Breast epithelium (tissue), 3 donors: ENCODE data around the gene CAMK2D.

ENCODE experiments used
- POLR2A ChIP-seq: fragments of 450-650 bp; IDR thresholded peaks from one replicate; pipeline ENCODE4 v1.6.1; 2016; ENCODE audit warnings: antibody characterized with exemption, mild to moderate bottlenecking, moderate library complexity
- POLR2AphosphoS5 ChIP-seq, 3 donors: sonication (generic); formaldehyde crosslinking; IDR thresholded peaks; one replicate each; pipeline ENCODE4 v1.6.1; 2017; ENCODE audit warnings: antibody characterized with exemption in 3 of 3
- TF ChIP-seq, protein P1 (sequence below), 3 donors: fragments of 450-650 bp; IDR thresholded peaks; one replicate each; pipeline ENCODE4 v1.5.1; 2016 to 2017; ENCODE audit warnings: antibody characterized with exemption in 3 of 3, mild to moderate bottlenecking in 3 of 3, moderate library complexity in 3 of 3

DNA sequence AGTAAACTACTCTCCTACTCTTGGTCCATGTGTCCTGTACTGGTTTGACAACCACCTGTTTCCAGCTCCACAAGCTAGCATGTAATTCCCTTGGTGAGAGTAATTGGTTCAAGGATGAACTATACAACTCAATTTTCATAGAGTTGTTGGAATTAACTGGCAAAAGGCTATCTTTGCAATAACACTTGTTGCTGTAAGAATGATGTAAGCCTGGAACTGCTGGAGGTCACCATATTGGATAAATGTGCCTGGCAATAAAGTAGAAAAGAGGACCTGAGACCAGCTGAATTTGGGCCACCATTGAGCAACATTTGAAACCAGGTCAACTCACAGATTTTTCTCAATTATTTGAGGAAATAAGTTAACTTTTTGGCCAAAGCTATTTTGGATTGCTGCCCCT, 175.5 kb downstream of the CAMK2D start:
- TF ChIP-seq POLR2A (no peak), POLR2AphosphoS5 (IDR thresholded peaks at IDR 0.05) (no peak)
- TF ChIP-seq, protein P1, sequence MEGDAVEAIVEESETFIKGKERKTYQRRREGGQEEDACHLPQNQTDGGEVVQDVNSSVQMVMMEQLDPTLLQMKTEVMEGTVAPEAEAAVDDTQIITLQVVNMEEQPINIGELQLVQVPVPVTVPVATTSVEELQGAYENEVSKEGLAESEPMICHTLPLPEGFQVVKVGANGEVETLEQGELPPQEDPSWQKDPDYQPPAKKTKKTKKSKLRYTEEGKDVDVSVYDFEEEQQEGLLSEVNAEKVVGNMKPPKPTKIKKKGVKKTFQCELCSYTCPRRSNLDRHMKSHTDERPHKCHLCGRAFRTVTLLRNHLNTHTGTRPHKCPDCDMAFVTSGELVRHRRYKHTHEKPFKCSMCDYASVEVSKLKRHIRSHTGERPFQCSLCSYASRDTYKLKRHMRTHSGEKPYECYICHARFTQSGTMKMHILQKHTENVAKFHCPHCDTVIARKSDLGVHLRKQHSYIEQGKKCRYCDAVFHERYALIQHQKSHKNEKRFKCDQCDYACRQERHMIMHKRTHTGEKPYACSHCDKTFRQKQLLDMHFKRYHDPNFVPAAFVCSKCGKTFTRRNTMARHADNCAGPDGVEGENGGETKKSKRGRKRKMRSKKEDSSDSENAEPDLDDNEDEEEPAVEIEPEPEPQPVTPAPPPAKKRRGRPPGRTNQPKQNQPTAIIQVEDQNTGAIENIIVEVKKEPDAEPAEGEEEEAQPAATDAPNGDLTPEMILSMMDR (IDR thresholded peaks at IDR 0.05), result no peak
